H1 (cell line): Measurements from ENCODE around the gene RFPL2. TPM values are rescaled to one million over a fixed set of nuclear protein-coding genes. Genes with fewer than 3 reads are reported as not detected.

Source experiments
- CTCF ChIA-PET: fragments of 300-600 bp; sonication (Branson Sonifier 250); formaldehyde crosslinking; loops from one replicate; lab custom pipeline; 2021; ENCODE audit not compliant: partially characterized antibody; lab: Charles Lee
- POLR2A ChIA-PET: fragments of 300-600 bp; sonication (Branson Sonifier 250); formaldehyde crosslinking; loops from one replicate; lab custom pipeline; 2021; ENCODE audit warnings: inconsistent platforms; ENCODE audit not compliant: partially characterized antibody; lab: Charles Lee
- DNase-seq, 2 experiments: peaks; one replicate each; pipeline versions ENCODE4 v3.0.0 to v3.0.0-alpha.2; 2010 to 2022; ENCODE audit warnings: low spot score in 2 of 2, low read depth in 1 of 2, mixed read lengths in 1 of 2
- FAIRE-seq: peaks from 2 replicates; lab custom pipeline; 2011; peaks lifted over from hg19 to GRCh38; lab: Jason Lieb, UNC
- H2AFZ ChIP-seq: 2 replicates; pipeline ENCODE4 v1.8.1; 2012; ENCODE audit warnings: low read length, inconsistent platforms
- H2AK5ac ChIP-seq: 2 replicates; pipeline ENCODE4 v1.6.1; 2013; ENCODE audit warnings: low read depth, low read length
- H2BK120ac ChIP-seq: replicated peaks from 2 replicates; pipeline ENCODE3; 2013; ENCODE audit warnings: low read depth, low read length, inconsistent platforms
- H2BK12ac ChIP-seq: 2 replicates; pipeline ENCODE4 v1.6.1; 2013; ENCODE audit warnings: low read depth, low read length
- H2BK15ac ChIP-seq: 2 replicates; pipeline ENCODE4 v1.6.1; 2013; ENCODE audit warnings: low read length
- H2BK20ac ChIP-seq: 2 replicates; pipeline ENCODE4 v1.6.1; 2013; ENCODE audit warnings: low read length
- H2BK5ac ChIP-seq: 2 replicates; pipeline ENCODE4 v1.6.1; 2013; ENCODE audit warnings: low read depth, low read length
- H3K14ac ChIP-seq: 2 replicates; pipeline ENCODE4 v1.6.1; 2013; ENCODE audit warnings: inconsistent platforms; ENCODE audit not compliant: insufficient read length
- H3K18ac ChIP-seq: 2 replicates; pipeline ENCODE4 v1.6.1; 2013; ENCODE audit warnings: low read length; ENCODE audit errors: extremely low read depth
- H3K23ac ChIP-seq: 2 replicates; pipeline ENCODE4 v1.6.1; 2013; ENCODE audit warnings: inconsistent platforms; ENCODE audit not compliant: insufficient read length
- H3K23me2 ChIP-seq: 2 replicates; pipeline ENCODE4 v1.6.1; 2013; ENCODE audit warnings: low read depth, low read length
- H3K27ac ChIP-seq: 2 replicates; pipeline ENCODE4 v1.6.1; 2011; ENCODE audit warnings: low read depth, low read length, inconsistent platforms
- H3K27me3 ChIP-seq, 4 experiments: replicated peaks in 1 of 4; 1 replicate in 1 of 4; 2 replicates in 3 of 4; pipeline versions ENCODE4 v1.6.1 to v1.8.1; 2011 to 2013; ENCODE audit warnings: low read length in 3 of 4, mild to moderate bottlenecking in 3 of 4, inconsistent platforms in 2 of 4, mixed read lengths in 2 of 4, moderate library complexity in 1 of 4; ENCODE audit not compliant: control insufficient read depth in 3 of 4, insufficient read depth in 3 of 4; ENCODE audit errors: extremely low read depth in 1 of 4
- H3K36me3 ChIP-seq, 4 experiments: 2 replicates each; pipeline versions ENCODE4 v1.6.1 to v1.8.1; 2011 to 2013; ENCODE audit warnings: mild to moderate bottlenecking in 4 of 4, low read length in 3 of 4, moderate library complexity in 2 of 4, control low read depth in 1 of 4, inconsistent platforms in 1 of 4; ENCODE audit not compliant: insufficient read depth in 4 of 4, control insufficient read depth in 2 of 4
- H3K4ac ChIP-seq: replicated peaks from 2 replicates; pipeline ENCODE3; 2013; ENCODE audit warnings: low read length, low read depth, mixed read lengths, inconsistent platforms; ENCODE audit not compliant: insufficient read length
- H3K4me1 ChIP-seq, 4 experiments: replicated peaks in 1 of 4; 1 replicate in 1 of 4; 2 replicates in 3 of 4; pipeline versions ENCODE4 v1.6.1 to v1.8.1; 2011 to 2013; ENCODE audit warnings: low read length in 3 of 4, inconsistent platforms in 2 of 4, mixed read lengths in 1 of 4; ENCODE audit not compliant: insufficient read depth in 4 of 4, control insufficient read depth in 3 of 4
- H3K4me2 ChIP-seq, 2 experiments: 2 replicates each; pipeline versions ENCODE4 v1.6.1 to v1.8.1; 2011 to 2013; ENCODE audit warnings: low read depth in 2 of 2, low read length in 2 of 2, control low read depth in 1 of 2, inconsistent platforms in 1 of 2, mild to moderate bottlenecking in 1 of 2; ENCODE audit not compliant: insufficient read depth in 1 of 2
- H3K4me3 ChIP-seq, 4 experiments: fragments of 200-600, 300-600 bp in 1 of 4; sonication (generic), shearing (Covaris generic), sonication (Bioruptor Twin) in 1 of 4; 2 replicates each; pipeline versions ENCODE4 v1.5.1 to v1.8.1; 2011 to 2016; ENCODE audit warnings: low read length in 4 of 4, low read depth in 3 of 4, control low read depth in 2 of 4, inconsistent platforms in 2 of 4, mild to moderate bottlenecking in 2 of 4, mixed read lengths in 1 of 4, moderate library complexity in 1 of 4; ENCODE audit not compliant: insufficient read depth in 2 of 4; ENCODE audit errors: extremely low read depth in 1 of 4
- H3K56ac ChIP-seq: replicated peaks from 2 replicates; pipeline ENCODE3; 2013; ENCODE audit warnings: low read depth, mild to moderate bottlenecking, mixed read lengths, low read length, inconsistent platforms; ENCODE audit not compliant: insufficient read length
- H3K79me1 ChIP-seq: 2 replicates; pipeline ENCODE4 v1.6.1; 2013; ENCODE audit warnings: low read depth, low read length, control low read depth
- H3K79me2 ChIP-seq, 2 experiments: 2 replicates each; pipeline versions ENCODE4 v1.6.1 to v1.8.1; 2012 to 2013; ENCODE audit warnings: low read length in 2 of 2, mild to moderate bottlenecking in 2 of 2, inconsistent platforms in 1 of 2; ENCODE audit not compliant: insufficient read depth in 2 of 2, control insufficient read depth in 1 of 2
- H3K9ac ChIP-seq, 4 experiments: replicated peaks in 1 of 4; 1 replicate in 1 of 4; 2 replicates in 3 of 4; pipeline versions ENCODE4 v1.6.1 to v1.8.1; 2011 to 2013; ENCODE audit warnings: low read depth in 3 of 4, low read length in 3 of 4, control low read depth in 2 of 4, mild to moderate bottlenecking in 2 of 4, moderate library complexity in 2 of 4, inconsistent platforms in 1 of 4; ENCODE audit errors: extremely low read depth in 1 of 4
- H3K9me3 ChIP-seq, 2 experiments: 2 replicates each; pipeline versions ENCODE4 v1.6.1 to v1.8.1; 2012 to 2013; ENCODE audit warnings: mild to moderate bottlenecking in 2 of 2, moderate library complexity in 2 of 2, control low read depth in 1 of 2, inconsistent platforms in 1 of 2, low read depth in 1 of 2, low read length in 1 of 2, mixed read lengths in 1 of 2; ENCODE audit not compliant: insufficient read depth in 2 of 2
- H4K20me1 ChIP-seq, 2 experiments: replicated peaks in 1 of 2; 2 replicates each; pipeline versions ENCODE3 to v1.8.1; 2011 to 2013; ENCODE audit warnings: inconsistent platforms in 2 of 2, low read length in 2 of 2, mild to moderate bottlenecking in 1 of 2; ENCODE audit not compliant: insufficient read depth in 2 of 2, control insufficient read depth in 1 of 2
- H4K5ac ChIP-seq: 2 replicates; pipeline ENCODE4 v1.6.1; 2013; ENCODE audit warnings: low read length, low read depth, mixed read lengths, inconsistent platforms; ENCODE audit not compliant: insufficient read length
- H4K8ac ChIP-seq: 2 replicates; pipeline ENCODE4 v1.8.0; 2013; ENCODE audit warnings: mild to moderate bottlenecking, moderate library complexity, low read length, inconsistent platforms; ENCODE audit not compliant: insufficient read depth; ENCODE audit errors: extremely low read depth
- H4K91ac ChIP-seq: replicated peaks from 2 replicates; pipeline ENCODE3; 2013; ENCODE audit warnings: low read length, mixed read lengths, inconsistent platforms; ENCODE audit not compliant: insufficient read length
- BRCA1 ChIP-seq: IDR thresholded peaks from 2 replicates; pipeline ENCODE4 v1.6.1; 2012; ENCODE audit warnings: low read depth, low read length, improper control_type of control experiment
- CBX5 ChIP-seq: fragments of 300-800, 300-1000 bp; sonication (generic); IDR thresholded peaks from 2 replicates; pipeline ENCODE4 v1.7.1; 2016; ENCODE audit warnings: antibody characterized with exemption, low read length, low read depth
- CBX8 ChIP-seq: fragments of 300-800, 300-1000 bp; sonication (generic); IDR thresholded peaks from 2 replicates; pipeline ENCODE4 v1.7.1; 2016; ENCODE audit warnings: low read depth, low read length, borderline replicate concordance
- CREB1 ChIP-seq: IDR thresholded peaks from 2 replicates; pipeline ENCODE4 v1.6.1; 2012; ENCODE audit warnings: inconsistent platforms
- CTCF ChIP-seq, 3 experiments: IDR thresholded peaks; 1 replicate in 2 of 3; 2 replicates in 1 of 3; pipeline versions ENCODE4 v1.5.1 to v1.6.1; 2011; ENCODE audit warnings: low read length in 3 of 3, mild to moderate bottlenecking in 3 of 3, inconsistent platforms in 2 of 3, low read depth in 1 of 3, moderate library complexity in 1 of 3; ENCODE audit not compliant: insufficient read depth in 1 of 3; ENCODE audit errors: control extremely low read depth in 1 of 3
- EGR1 ChIP-seq: IDR thresholded peaks from 2 replicates; pipeline ENCODE4 v1.6.1; 2011; ENCODE audit warnings: low read depth, low read length, borderline replicate concordance
- GTF2F1 ChIP-seq: IDR thresholded peaks from 2 replicates; pipeline ENCODE4 v1.6.1; 2012; ENCODE audit warnings: low read depth, low read length, improper control_type of control experiment, borderline replicate concordance
- HDAC2 ChIP-seq, 2 experiments: fragments of 300-600 bp in 1 of 2; sonication (generic) in 1 of 2; IDR thresholded peaks; 2 replicates each; pipeline ENCODE4 v1.6.1; 2011 to 2012; ENCODE audit warnings: low read depth in 2 of 2, low read length in 2 of 2, mild to moderate bottlenecking in 2 of 2, moderate library complexity in 2 of 2, borderline replicate concordance in 1 of 2, inconsistent platforms in 1 of 2
- JUN ChIP-seq: IDR thresholded peaks from 2 replicates; pipeline ENCODE4 v1.6.1; 2011; ENCODE audit warnings: low read depth, mild to moderate bottlenecking, improper control_type of control experiment, low read length
- JUND ChIP-seq: IDR thresholded peaks from 2 replicates; pipeline ENCODE4 v1.6.1; 2011; ENCODE audit warnings: mild to moderate bottlenecking, improper control_type of control experiment, low read length
- KDM1A ChIP-seq: fragments of 200-600, 300-600 bp; sonication (generic); IDR thresholded peaks from 2 replicates; pipeline ENCODE4 v1.7.1; 2016; ENCODE audit warnings: mild to moderate bottlenecking, low read length, borderline replicate concordance
- TAF7 ChIP-seq: optimal IDR thresholded peaks from 2 replicates; pipeline ENCODE3; 2011; ENCODE audit warnings: low read depth, mild to moderate bottlenecking, inconsistent platforms, low read length, moderate library complexity, borderline replicate concordance
- WGBS, 2 experiments: shearing (Covaris generic) in 1 of 2; methylation state at CpG; one replicate each; pipeline versions ENCODE4 v1.1.6 to v1.1.7; 2013 to 2015; ENCODE audit warnings: low lambda C conversion rate in 2 of 2, mixed read lengths in 2 of 2, inconsistent platforms in 1 of 2, low coverage in 1 of 2, missing lambda C conversion rate in 1 of 2; ENCODE audit not compliant: insufficient replicate concordance in 2 of 2, insufficient coverage in 1 of 2, insufficient read length in 1 of 2; ENCODE audit errors: extremely low coverage in 1 of 2, missing lambda C conversion rate in 1 of 2; 5-methylcytosine and 5-hydroxymethylcytosine counted together
- polyA plus RNA-seq, 7 experiments: library from polyadenylated mRNA; depleted of rRNA in 3 of 7; stranded (reverse) in 5 of 7; unstranded in 2 of 7; fragments of >200 nt in 5 of 7; fragments of 200-250 nt in 2 of 7; gene quantifications; 1 replicate in 5 of 7; 2 replicates in 1 of 7; 4 replicates in 1 of 7; pipeline versions ENCODE4 v1.2.1 to v1.2.3, GENCODE V29; 2011 to 2013; ENCODE audit warnings: missing spikeins in 2 of 7, mixed read lengths in 2 of 7
- total RNA-seq: library from RNA; stranded (reverse); fragmentation: NEBNext Ultra II Directional; extraction: Animal tissue kit (Norgen Biotek cat#: 25700); gene quantifications from 2 replicates; pipeline ENCODE4 v1.2.1, GENCODE V29; 2021

RFPL2 gene
- total and polyA plus RNA-seq, 2 of the 8 experiments (the other 6 are each of a cell fraction or from before 2014, with no cell fraction given) = 0.15 to 0.19 TPM

- Histone ChIP-seq H2BK5ac (no peak overlapping the region), H3K4me3 (no peak overlapping the region), H4K8ac (no peak overlapping the region), H3K18ac (no peak overlapping the region), H3K9me3 (no peaks in the 10 kb centered on the region), H3K14ac (no peak overlapping the region), H2AFZ (no peak overlapping the region), H3K27ac (no peak overlapping the region), H4K20me1 (no peaks in the 10 kb centered on the region), H3K56ac (no peak overlapping the region), H4K5ac (no peak overlapping the region), H2AK5ac (no peak overlapping the region), H3K4ac (no peak overlapping the region), H2BK120ac (no peak overlapping the region), H3K27me3 (no peaks in the 10 kb centered on the region), H4K91ac (no peak overlapping the region), H2BK20ac (no peak overlapping the region), H3K9ac (no peak overlapping the region), H3K23ac (no peak overlapping the region), H3K79me2 (no peaks in the 10 kb centered on the region), H2BK12ac (no peak overlapping the region), H3K79me1 (no peaks in the 10 kb centered on the region), H3K4me2 (no peak overlapping the region), H3K23me2 (no peaks in the 10 kb centered on the region), H3K36me3 (no peaks in the 10 kb centered on the region), H3K4me1 (peaks cover 0 to 6% (median 0%) of the 10 kb centered on the region in 4 experiments; a peak in 3 of 7 replicates), H2BK15ac (no peak overlapping the region)
- ChIA-PET POLR2A (no interaction called here), CTCF (interaction anchor here (2.6 kb wide), 1 partner anchor 10 kb away, joined by 11 read pairs; no protein-coding TSS in a partner anchor)
- FAIRE-seq (no peak), DNase-seq (no peak)
- WGBS, 2 experiments = 81% methylated on average over 8 of the region's 10 CpGs; no CpG with 5 or more reads in 1 of the 2 experiments
- TF ChIP-seq TAF7 = no peak
- TF ChIP-seq BRCA1 = no peak
- no peak for TF ChIP-seq CREB1
- no peak for TF ChIP-seq CTCF (IDR thresholded peaks at IDR 0.05; ENCODE audit: control extremely low read depth in 1 of 3, insufficient read depth in 1 of 3, low read depth in 1 of 3, low read length in 3 of 3)
- no peak for TF ChIP-seq CBX8
- TF ChIP-seq JUN = no peak
- no peak for TF ChIP-seq EGR1
- no peak for TF ChIP-seq CBX5
- no peak for TF ChIP-seq KDM1A
- no peak for TF ChIP-seq HDAC2 (IDR thresholded peaks at IDR 0.05; ENCODE audit: borderline replicate concordance in 1 of 2, low read depth in 2 of 2, low read length in 2 of 2)
- no peak for TF ChIP-seq GTF2F1
- no peak for TF ChIP-seq JUND
These were observed 12.0 kb upstream of the RFPL2 start for GRCh38 chr22:32216911-32217310.
